GM12891 (cell line): ENCODE measurements around the gene C17orf107.

Source experiments
- PAX5 ChIP-seq: IDR thresholded peaks from 2 replicates; pipeline ENCODE4 v1.6.1; 2011; ENCODE audit warnings: low read length, moderate library complexity, mild to moderate bottlenecking; ENCODE audit not compliant: insufficient read depth, severe bottlenecking
- POLR2A ChIP-seq: IDR thresholded peaks from 2 replicates; pipeline ENCODE4 v1.6.1; 2011; ENCODE audit warnings: low read depth, low read length, control low read depth
- POLR2AphosphoS5 ChIP-seq: IDR thresholded peaks from 2 replicates; pipeline ENCODE4 v1.6.1; 2011; ENCODE audit warnings: low read depth, low read length, control low read depth
- POU2F2 ChIP-seq: IDR thresholded peaks from 2 replicates; pipeline ENCODE4 v1.6.1; 2011; ENCODE audit warnings: low read depth, mild to moderate bottlenecking, control low read depth, low read length, moderate library complexity
- SPI1 ChIP-seq: IDR thresholded peaks from 2 replicates; pipeline ENCODE4 v1.6.1; 2011; ENCODE audit warnings: low read depth, low read length, control low read depth
- TAF1 ChIP-seq: IDR thresholded peaks from 2 replicates; pipeline ENCODE4 v1.6.1; 2011; ENCODE audit warnings: low read depth, low read length, control low read depth

DNA sequence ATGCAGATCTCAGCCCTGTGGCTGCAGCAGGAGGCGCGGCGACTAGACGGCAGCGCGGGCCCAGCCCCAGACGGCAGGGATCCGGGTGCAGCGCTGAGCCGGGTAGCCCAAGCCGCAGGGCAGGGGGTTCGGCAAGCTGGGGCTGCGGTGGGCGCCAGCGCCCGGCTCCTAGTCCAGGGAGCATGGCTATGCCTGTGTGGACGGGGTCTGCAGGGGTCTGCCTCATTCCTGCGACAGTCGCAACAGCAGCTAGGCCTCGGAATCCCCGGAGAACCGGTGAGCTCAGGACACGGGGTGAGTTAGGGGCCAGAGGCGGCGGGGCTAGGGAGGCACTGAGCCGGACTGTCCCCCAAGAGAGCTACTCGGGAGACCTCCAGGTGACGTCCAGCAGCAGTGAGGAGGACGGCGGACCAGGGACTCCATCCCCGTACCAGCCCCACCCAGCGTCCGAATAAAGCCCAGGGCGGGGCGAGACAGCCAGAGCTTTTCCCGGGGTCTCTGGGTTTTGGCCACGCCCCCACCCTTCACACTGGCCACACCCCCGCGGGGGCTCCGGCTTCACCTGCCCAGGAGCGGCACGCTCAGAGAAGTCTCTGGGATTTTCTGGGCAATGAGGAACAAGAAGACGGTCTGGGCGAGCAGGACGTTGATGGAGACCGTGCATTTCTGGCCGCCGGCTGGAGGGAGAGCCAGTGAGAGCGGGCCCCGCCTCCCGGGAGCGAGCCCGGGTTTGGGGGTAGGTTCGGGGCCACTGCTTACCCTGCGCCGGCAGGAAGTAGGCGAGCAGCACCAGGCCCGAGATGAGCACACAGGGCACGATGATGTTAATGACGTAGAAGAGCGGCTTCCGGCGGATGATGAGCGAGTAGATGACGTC is 1.1 kb downstream of the C17orf107 start:
- TF ChIP-seq POLR2AphosphoS5 (no peak), POLR2A (no peak), TAF1 (no peak), SPI1 (no peak), POU2F2 (no peak), PAX5 (no peak)
